HepG2 (cell line): ENCODE measurements around the gene LHPP. TPM values are rescaled to one million over a fixed set of nuclear protein-coding genes. Genes with fewer than 3 reads are reported as not detected.

Experiments
- ELF4 ChIP-seq: sonication (generic); formaldehyde crosslinking; IDR thresholded peaks from 2 replicates; pipeline ENCODE4 v1.5.0; 2020; ENCODE audit warnings: missing genetic modification reagents, mild to moderate bottlenecking, moderate library complexity, borderline replicate concordance
- NFRKB ChIP-seq: fragments of 450-650 bp; IDR thresholded peaks from 2 replicates; pipeline ENCODE4 v1.6.1; 2017
- POLR2AphosphoS2 ChIP-seq: IDR thresholded peaks from 2 replicates; pipeline ENCODE4 v1.6.1; 2011; ENCODE audit warnings: low read depth, low read length, improper control_type of control experiment
- SAFB2 ChIP-seq: sonication (generic); formaldehyde crosslinking; IDR thresholded peaks from 2 replicates; pipeline ENCODE4 v1.5.1; 2020; ENCODE audit warnings: missing genetic modification reagents, low read depth, mild to moderate bottlenecking, borderline replicate concordance
- SAP130 ChIP-seq: IDR thresholded peaks from 2 replicates; pipeline ENCODE4 v1.6.1; 2016; ENCODE audit warnings: low read depth
- TFE3 ChIP-seq: IDR thresholded peaks from 2 replicates; pipeline ENCODE4 v1.6.1; 2016
- TSC22D2 ChIP-seq: sonication (generic); formaldehyde crosslinking; IDR thresholded peaks from 2 replicates; pipeline ENCODE4 v1.5.1; 2020; ENCODE audit warnings: missing genetic modification reagents, mild to moderate bottlenecking, borderline replicate concordance
- ZBTB26 ChIP-seq: IDR thresholded peaks from 2 replicates; pipeline ENCODE4 v1.6.1; 2016; ENCODE audit warnings: missing compliant biosample characterization, missing genetic modification reagents, borderline replicate concordance
- ZFX ChIP-seq: sonication (generic); formaldehyde crosslinking; IDR thresholded peaks from 2 replicates; pipeline ENCODE4 v1.4.0; 2020; ENCODE audit warnings: mild to moderate bottlenecking, low read depth, missing genetic modification reagents, moderate library complexity
- ZNF101 ChIP-seq: sonication (generic); formaldehyde crosslinking; IDR thresholded peaks from 2 replicates; pipeline ENCODE4 v1.4.0; 2020; ENCODE audit warnings: mild to moderate bottlenecking, low read depth, missing genetic modification reagents, borderline replicate concordance
- ZNF235 ChIP-seq: sonication (generic); formaldehyde crosslinking; IDR thresholded peaks from 2 replicates; pipeline ENCODE4 v1.8.1; 2023; ENCODE audit warnings: mild to moderate bottlenecking, missing genetic modification reagents, borderline replicate concordance
- ZNF441 ChIP-seq: sonication (generic); formaldehyde crosslinking; IDR thresholded peaks from 2 replicates; pipeline ENCODE4 v1.7.0; 2021; ENCODE audit warnings: missing genetic modification reagents, borderline replicate concordance
- ZNF564 ChIP-seq: sonication (generic); formaldehyde crosslinking; IDR thresholded peaks from 2 replicates; pipeline ENCODE4 v1.8.1; 2023; ENCODE audit warnings: mild to moderate bottlenecking, missing genetic modification reagents
- ZNF605 ChIP-seq: sonication (generic); formaldehyde crosslinking; IDR thresholded peaks from 2 replicates; pipeline ENCODE4 v1.8.0; 2022; ENCODE audit warnings: mild to moderate bottlenecking, missing genetic modification reagents
- ZNF777 ChIP-seq: sonication (generic); formaldehyde crosslinking; IDR thresholded peaks from 2 replicates; pipeline ENCODE4 v1.4.0; 2020; ENCODE audit warnings: missing genetic modification reagents
- ZNF788 ChIP-seq: sonication (generic); formaldehyde crosslinking; IDR thresholded peaks from 2 replicates; pipeline ENCODE4 v1.5.0; 2020; ENCODE audit warnings: mild to moderate bottlenecking, missing genetic modification reagents, borderline replicate concordance
- ZNF891 ChIP-seq: sonication (generic); formaldehyde crosslinking; IDR thresholded peaks from 2 replicates; pipeline ENCODE4 v1.5.0; 2020; ENCODE audit warnings: mild to moderate bottlenecking, missing genetic modification reagents
- polyA plus RNA-seq, 8 experiments: library from polyadenylated mRNA; depleted of rRNA in 3 of 8; stranded (reverse) in 7 of 8; unstranded in 1 of 8; fragments of >200 nt; fragmentation: Illumina TruSeq in 4 of 8; extraction: Trizol in 4 of 8; gene quantifications; 2 replicates each; pipeline versions ENCODE4 v1.2.1 to v1.2.3, GENCODE V29; 2011 to 2016; ENCODE audit warnings: low read depth in 4 of 8, missing spikeins in 1 of 8, mixed read lengths in 1 of 8; ENCODE audit not compliant: insufficient read depth in 1 of 8
- total RNA-seq, 5 experiments: library from RNA; depleted of rRNA; stranded (reverse); fragments of >200 nt; fragmentation: Illumina TruSeq; extraction: Trizol; gene quantifications; 2 replicates each; pipeline ENCODE4 v1.2.3, GENCODE V29; 2016; ENCODE audit warnings: low read depth in 1 of 5
- TF ChIP-seq, protein P1 (sequence below): IDR thresholded peaks from 2 replicates; pipeline ENCODE4 v1.4.0; 2020; ENCODE audit warnings: mild to moderate bottlenecking, missing genetic modification reagents
- TF ChIP-seq, protein P2 (sequence below), 2 experiments: sonication (generic) in 1 of 2; formaldehyde crosslinking in 1 of 2; IDR thresholded peaks; 2 replicates each; pipeline versions ENCODE4 v1.5.1 to v1.6.1; 2011 to 2020; ENCODE audit warnings: borderline replicate concordance in 1 of 2, low read depth in 1 of 2, low read length in 1 of 2, mild to moderate bottlenecking in 1 of 2, missing genetic modification reagents in 1 of 2, moderate library complexity in 1 of 2

Gene LHPP
- total and polyA plus RNA-seq, 2 of the 13 experiments (the other 11 are each of a cell fraction or from before 2014, with no cell fraction given), result 5.2 to 13.1 TPM

- TF ChIP-seq, protein P1, sequence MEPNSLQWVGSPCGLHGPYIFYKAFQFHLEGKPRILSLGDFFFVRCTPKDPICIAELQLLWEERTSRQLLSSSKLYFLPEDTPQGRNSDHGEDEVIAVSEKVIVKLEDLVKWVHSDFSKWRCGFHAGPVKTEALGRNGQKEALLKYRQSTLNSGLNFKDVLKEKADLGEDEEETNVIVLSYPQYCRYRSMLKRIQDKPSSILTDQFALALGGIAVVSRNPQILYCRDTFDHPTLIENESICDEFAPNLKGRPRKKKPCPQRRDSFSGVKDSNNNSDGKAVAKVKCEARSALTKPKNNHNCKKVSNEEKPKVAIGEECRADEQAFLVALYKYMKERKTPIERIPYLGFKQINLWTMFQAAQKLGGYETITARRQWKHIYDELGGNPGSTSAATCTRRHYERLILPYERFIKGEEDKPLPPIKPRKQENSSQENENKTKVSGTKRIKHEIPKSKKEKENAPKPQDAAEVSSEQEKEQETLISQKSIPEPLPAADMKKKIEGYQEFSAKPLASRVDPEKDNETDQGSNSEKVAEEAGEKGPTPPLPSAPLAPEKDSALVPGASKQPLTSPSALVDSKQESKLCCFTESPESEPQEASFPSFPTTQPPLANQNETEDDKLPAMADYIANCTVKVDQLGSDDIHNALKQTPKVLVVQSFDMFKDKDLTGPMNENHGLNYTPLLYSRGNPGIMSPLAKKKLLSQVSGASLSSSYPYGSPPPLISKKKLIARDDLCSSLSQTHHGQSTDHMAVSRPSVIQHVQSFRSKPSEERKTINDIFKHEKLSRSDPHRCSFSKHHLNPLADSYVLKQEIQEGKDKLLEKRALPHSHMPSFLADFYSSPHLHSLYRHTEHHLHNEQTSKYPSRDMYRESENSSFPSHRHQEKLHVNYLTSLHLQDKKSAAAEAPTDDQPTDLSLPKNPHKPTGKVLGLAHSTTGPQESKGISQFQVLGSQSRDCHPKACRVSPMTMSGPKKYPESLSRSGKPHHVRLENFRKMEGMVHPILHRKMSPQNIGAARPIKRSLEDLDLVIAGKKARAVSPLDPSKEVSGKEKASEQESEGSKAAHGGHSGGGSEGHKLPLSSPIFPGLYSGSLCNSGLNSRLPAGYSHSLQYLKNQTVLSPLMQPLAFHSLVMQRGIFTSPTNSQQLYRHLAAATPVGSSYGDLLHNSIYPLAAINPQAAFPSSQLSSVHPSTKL, result no peak
- TF ChIP-seq SAFB2 (CRISPR knock-in tag) (peak; percentile 43; the same call in 1 of the 2 replicates), ZNF101 (CRISPR knock-in tag) (no peak), TSC22D2 (no peak), ZBTB26 (no peak), ZNF564 (CRISPR knock-in tag) (peak; percentile 43; the same call in 1 of the 2 replicates), ZFX (peak; percentile 68), NFRKB (no peak), TFE3 (0 out of 2 replicates have a peak, but pooled peaks have one; percentile 29), POLR2AphosphoS2 (no peak), ELF4 (CRISPR knock-in tag) (no peak), ZNF788 (CRISPR knock-in tag) (peak; percentile 25; the same call in 1 of the 2 replicates), ZNF777 (CRISPR knock-in tag) (no peak), ZNF605 (CRISPR knock-in tag) (0 out of 2 replicates have a peak, but pooled peaks have one; percentile 26), ZNF235 (CRISPR knock-in tag) (peak; percentile 70; the same call in 1 of the 2 replicates), ZNF441 (CRISPR knock-in tag) (peak; percentile 14; the same call in 1 of the 2 replicates), ZNF891 (peak; percentile 43; the same call in 1 of the 2 replicates), SAP130 (CRISPR knock-in tag) (0 out of 2 replicates have a peak, but pooled peaks have one; percentile 2)
- TF ChIP-seq, protein P2, sequence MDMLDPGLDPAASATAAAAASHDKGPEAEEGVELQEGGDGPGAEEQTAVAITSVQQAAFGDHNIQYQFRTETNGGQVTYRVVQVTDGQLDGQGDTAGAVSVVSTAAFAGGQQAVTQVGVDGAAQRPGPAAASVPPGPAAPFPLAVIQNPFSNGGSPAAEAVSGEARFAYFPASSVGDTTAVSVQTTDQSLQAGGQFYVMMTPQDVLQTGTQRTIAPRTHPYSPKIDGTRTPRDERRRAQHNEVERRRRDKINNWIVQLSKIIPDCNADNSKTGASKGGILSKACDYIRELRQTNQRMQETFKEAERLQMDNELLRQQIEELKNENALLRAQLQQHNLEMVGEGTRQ (IDR thresholded peaks at IDR 0.05; ENCODE audit: low read depth, low read length), result no peak
- TF ChIP-seq, protein P2 (CRISPR knock-in tag; IDR thresholded peaks at IDR 0.05; ENCODE audit: borderline replicate concordance), result no peak
Observed at GRCh38 chr10:124417895-124418725, 43.5 kb upstream of the LHPP start (continued).
